ENCODE results near the gene SWAP70.
"Not testable (repeated sequence)": the region's sequence is repeated elsewhere in the genome, so short reads cannot be mapped to it uniquely, and the experiment has no call there.

Gene SWAP70

DNA sequence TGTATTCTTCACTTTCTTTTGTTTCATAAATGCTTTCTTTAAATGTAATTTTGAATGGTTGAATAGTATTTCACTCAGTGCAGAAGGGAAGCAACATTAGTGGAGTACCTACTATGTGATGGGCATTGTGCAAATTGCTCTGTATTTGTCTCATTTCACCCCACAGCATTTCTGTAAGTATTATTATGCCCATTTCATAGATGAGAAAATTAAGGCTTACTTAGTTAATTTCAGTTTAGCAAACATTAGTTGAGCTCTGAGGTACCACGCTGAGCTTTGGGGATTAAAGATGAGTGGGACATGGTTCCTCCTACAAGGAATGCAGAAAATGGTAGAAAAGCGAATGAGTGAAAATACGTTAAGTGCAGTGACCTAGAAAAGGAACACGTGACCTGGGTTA, 58.1 kb downstream of the SWAP70 start:
- DNase-seq (ENCODE audit: low read depth in 3 of 3), result no peak

DNA sequence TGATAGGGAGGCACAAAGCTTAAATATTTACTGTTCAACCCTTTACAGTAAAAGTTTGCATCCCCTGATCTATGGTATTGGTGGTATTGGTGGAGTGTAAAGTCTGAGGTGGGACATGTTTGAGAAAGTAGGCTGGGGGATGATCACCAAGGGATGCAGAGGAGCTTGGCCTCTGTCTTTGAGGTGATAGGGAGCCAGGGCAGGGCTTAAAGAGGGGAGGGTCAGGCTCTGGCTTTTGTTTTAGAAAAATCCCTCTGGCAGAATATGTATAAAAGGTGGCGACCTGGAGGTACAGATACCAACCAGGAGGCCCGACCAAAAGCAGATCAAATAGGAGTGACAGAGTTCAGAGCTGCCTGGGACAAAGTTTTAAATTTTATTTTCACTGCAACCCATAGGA, 59.0 kb downstream of the SWAP70 start:
- no peak for DNase-seq (ENCODE audit: low read depth in 3 of 3)

DNA sequence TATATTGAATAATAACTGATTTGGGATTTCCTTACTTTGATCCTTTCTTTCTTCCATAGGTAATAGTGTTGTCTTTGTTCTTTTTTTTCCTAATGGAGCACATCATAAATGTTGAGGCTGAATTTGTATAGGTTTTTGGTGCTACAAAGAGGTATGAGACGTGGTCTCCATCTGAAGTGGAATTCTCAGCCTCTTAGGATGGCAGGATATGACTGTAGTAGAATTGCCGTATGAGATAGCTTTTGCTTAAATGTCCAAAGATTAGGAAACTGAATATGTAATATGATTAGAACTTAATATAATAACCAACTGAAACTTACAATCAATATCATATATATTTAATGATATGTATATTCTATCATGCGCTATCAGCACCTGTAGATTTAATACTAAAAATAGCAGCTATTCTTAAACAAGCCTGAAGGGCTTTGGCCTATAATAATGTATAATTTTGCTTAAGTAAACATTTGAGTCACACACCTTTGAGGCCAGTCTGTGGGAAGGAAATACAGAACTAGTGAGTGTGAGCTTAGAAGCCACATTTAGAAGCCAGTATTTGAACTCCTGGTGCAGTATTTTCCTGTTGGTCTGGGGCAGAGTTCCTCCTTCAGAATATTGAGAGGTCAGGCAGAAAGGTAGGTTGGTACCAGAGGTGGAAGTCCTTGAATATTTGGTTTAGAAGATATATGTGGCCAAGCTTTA, 62.6 kb downstream of the SWAP70 start:
- DNase-seq (ENCODE audit: low read depth in 3 of 3), result no peak

DNA sequence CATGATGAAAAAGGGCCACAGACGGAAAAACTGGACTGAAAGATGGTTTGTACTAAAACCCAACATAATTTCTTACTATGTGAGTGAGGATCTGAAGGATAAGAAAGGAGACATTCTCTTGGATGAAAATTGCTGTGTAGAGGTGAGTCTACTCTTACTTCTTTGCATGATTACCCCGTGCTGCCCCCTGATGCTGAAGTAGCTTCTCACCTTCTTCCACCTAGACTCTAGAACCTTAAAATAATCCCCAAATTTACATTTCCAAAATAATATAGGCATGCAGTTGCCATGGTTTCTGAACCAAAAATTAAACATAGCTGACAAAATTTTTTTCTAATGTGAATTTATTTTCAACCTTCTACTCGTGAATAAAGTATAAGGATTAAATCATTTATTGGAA, 64.2 kb downstream of the SWAP70 start:
- DNase-seq (ENCODE audit: low read depth in 3 of 3), result no peak

DNA sequence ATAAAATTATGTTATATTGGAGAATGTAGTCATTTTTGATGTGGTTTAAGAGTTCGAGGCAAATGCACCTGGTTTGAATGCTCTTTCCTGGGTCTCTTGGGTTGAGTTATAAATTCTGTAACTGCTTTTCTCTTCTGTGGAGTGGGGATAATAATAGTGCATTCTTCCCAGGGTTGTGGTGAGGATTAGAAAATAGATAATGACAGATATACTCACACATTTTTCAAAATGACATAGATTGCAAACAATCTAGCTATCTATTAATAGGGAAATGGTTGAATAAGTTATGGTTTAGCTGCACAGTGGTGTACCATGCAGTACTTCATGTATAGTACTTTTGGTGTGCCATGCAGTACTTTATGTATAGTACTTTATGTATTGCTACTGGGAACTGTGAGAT, 67.4 kb downstream of the SWAP70 start:
- DNase-seq (ENCODE audit: low read depth in 3 of 3), result no peak

DNA sequence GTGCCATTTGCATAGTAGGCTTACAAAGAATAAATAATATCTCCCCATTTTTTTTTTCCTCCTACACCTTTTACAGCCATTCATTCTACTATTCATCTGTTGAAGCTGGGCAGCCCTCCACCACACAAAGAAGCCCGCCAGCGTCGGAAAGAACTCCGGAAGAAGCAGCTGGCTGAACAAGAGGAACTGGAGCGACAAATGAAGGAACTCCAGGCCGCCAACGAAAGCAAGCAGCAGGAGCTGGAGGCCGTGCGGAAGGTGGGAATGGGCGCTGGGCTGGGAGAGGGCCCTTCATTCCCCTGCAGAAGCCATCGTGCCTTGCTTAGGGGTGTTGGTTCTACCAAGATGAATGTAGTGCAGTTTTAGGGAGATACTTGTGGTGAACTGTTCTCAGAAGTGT, 68.6 kb downstream of the SWAP70 start:
- DNase-seq (ENCODE audit: low read depth in 3 of 3), result no peak

DNA sequence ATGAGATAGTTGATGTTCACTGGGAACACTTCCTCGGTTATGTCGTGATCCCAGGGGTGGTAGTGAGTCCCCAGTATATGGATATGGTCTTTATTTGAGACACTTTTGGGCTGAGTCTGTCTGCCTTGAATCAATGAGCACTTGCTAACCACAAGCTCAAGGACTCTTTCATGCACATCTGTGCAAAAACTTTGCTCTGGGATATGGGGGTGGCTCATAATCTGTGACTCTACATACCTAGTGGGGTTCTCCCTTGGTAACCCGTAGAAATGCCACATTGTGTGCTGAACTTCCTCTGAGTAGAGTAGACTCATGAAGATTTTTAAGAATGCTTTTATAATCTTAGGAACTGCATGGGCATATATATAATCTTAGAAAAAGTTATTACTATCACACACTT, 69.3 kb downstream of the SWAP70 start:
- no peak for DNase-seq (ENCODE audit: low read depth in 3 of 3)

DNA sequence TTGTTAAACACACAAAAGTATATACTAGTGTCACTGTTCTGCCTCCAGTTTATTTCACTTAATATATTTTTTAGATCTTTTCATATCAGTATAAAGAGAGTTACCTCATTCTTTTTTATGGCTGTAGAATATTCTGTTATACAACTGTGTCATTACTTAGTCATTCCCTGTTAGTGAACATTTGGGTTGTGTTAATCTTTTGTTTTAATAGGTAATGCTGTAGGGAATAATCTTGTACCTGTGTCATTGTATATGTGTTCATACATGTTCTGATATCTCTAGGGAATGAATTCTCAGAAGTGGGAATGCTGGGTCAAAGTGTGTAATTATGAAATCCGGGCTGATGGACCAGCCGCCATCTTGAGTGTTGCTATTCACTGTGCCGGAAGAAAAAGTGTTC, 71.4 kb downstream of the SWAP70 start:
- no peak for DNase-seq (ENCODE audit: low read depth in 3 of 3)

DNA sequence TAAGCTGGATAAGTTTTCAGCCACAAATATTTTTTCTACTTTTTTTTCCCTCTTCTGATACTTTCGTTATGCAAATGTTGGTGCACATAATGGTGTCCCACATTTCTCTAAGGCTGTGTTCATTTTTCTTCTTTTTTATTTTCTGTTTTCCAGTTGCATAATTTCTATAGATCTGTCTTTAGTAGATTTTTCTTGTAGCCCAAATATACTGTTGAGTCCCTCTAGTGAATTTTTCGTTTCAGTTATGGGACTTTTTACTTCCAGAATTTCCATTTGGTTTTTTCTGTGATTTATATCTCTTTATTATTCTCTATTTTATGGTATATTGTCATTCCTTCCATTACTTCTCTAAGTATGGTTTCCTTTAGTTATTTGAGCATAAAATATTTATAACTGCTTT, 72.0 kb downstream of the SWAP70 start:
- no peak for DNase-seq (ENCODE audit: low read depth in 3 of 3)

DNA sequence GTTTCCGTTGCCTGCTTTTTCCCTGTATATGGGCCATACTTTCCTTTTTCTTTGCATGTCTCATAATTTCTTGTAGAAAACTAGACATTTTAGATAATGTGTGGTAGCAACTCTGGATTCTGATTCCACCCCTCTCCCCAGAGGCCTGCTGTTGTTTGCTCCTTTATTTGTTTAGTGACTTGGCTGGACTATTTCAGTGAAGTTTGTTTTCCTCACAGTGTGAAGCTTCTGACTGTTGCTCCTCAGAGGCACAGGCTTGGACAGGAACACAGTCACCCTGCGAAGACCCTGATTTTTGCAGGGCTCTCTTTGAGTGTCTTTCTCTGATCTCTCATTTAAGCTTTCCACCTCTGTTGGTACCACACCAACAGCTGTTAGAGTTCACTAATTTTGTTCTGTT, 72.5 kb downstream of the SWAP70 start:
- no peak for DNase-seq (ENCODE audit: low read depth in 3 of 3)

DNA sequence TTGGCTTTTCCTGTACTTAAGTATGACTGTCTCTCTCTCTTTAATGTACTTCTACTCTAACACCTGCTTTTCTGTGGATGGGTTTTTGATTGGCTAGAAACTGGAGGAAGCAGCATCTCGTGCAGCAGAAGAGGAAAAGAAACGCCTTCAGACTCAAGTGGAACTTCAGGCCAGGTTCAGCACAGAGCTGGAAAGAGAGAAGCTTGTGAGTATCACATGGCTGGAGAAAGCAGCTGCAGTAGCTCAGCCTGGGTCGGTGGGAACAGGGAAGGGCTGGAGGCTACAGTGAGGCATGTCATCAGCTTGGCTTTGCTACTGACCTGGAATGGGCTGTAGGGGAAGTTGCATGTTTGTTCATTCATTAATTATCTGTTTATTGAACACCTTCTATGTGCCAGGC, 74.2 kb downstream of the SWAP70 start:
- DNase-seq (ENCODE audit: low read depth in 3 of 3), result no peak

DNA sequence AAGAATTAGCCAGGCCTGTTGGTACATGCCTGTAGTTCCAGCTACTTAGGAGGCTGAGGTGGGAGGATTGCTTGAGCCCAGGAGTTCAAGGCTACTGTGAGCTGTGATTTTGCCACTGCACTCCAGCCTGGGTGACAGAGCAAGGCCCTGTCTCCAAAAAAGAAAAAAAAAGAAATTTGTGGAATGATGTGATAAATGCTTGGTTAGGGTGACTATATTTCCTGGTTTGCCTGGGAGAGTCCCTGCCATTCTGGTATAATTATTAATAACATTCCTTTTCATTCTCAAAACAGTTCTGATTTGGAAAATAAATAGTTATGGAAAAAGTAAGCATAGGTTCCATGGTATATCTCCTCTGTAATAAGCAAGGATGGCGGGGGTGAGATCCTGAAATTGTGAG, 74.8 kb downstream of the SWAP70 start:
- DNase-seq (ENCODE audit: low read depth in 3 of 3), result no peak

DNA sequence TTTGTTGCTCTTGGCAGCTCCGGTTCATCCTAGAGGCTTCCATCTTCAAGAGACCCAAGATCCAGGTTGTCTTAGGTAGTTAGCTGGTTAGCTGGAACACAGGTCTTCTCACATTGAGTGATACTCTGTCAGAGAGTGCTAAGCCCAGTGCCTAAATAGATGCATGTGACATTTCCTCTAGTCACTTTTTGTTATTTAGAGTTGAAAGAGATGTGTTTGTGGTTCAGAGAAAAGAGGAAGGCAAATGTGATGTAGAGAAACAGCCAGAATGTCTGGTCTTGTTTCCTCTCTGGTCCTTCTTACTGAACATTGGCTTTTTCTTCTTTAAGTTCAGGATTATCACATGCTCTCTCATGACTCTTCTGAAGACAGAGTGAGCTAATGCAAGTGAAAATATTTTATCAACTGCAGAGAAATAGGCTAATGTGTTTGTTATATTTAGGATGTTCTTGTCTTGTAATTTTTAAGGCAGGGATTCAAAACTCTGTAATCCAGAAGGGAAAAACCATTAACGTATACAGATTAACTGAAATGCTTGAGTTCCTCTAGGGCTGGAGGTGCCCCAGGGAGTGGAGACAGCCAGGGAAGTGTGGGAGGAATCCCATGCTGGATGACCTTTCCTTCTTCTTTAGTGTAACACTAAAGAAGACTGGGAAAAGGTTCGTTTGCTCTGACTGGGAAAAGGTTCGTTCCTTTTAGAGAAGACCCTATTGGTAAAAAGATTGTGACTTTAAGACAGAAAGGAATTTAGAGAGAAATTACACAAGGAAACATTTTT, 75.4 kb downstream of the SWAP70 start:
- DNase-seq (ENCODE audit: low read depth in 3 of 3), result no peak

DNA sequence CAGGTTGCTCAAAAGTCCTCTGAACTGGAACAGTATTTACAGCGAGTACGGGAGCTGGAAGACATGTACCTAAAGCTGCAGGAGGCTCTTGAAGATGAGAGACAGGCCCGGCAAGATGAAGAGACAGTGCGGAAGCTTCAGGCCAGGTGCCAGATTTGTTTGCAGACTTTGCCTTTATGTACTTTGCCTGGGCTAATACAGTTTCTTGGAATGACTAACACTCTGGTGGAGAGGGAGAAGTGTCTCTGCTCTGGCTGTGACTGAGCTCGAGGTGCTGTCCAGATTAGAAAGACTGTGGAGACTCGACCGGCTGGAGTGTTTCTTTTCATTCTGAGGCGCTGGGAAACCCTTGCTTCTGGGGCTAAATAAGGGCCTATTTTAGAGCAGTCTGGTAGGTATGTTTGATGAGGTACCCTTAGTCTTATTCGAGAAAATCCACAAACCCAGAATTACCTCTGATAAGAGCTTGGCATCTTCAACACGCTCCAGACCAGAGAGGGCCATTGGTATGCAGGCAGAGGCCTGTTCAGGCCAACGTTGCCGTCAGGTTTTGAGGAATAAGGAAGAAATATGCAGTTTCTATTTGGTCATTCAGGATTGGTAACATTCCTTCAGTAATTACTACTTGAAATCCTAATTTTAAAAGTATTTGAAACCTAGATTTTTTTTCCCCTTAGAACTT, 76.5 kb downstream of the SWAP70 start:
- DNase-seq (ENCODE audit: low read depth in 3 of 3), result no peak

DNA sequence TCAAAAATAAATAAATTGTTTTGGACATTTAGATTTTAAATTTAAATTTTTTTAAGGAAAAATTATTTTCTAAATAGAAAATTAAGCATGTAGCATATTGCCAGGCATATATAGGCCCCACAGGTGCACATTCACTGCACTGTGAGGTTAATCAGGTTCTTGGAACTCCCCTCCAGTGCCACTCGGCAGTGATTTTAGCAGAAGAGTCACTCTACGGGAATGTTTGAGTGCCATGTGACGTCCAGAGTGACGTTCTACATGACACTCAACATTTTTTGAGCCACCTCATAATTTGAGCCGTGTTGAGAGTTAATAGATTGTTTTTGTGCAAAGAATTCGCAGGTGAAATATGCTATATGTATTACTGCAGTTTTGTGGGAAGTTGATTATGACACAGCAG, 77.4 kb downstream of the SWAP70 start:
- no peak for DNase-seq (ENCODE audit: low read depth in 3 of 3)

DNA sequence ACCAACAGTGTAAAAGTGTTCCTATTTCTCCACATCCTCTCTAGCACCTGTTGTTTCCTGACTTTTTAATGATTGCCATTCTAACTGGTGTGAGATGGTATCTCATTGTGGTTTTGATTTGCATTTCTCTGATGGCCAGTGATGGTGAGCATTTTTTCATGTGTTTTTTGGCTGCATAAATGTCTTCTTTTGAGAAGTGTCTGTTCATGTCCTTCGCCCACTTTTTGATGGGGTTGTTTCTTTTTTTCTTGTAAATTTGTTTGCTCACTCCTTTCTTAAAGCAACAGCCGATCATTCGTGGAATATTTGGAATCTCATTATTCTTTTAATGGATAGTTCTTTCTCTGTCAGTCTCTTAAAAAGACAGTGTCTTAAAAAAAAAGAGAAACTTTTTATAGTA, 79.6 kb downstream of the SWAP70 start:
- DNase-seq (ENCODE audit: low read depth in 3 of 3), result not testable (repeated sequence)

DNA sequence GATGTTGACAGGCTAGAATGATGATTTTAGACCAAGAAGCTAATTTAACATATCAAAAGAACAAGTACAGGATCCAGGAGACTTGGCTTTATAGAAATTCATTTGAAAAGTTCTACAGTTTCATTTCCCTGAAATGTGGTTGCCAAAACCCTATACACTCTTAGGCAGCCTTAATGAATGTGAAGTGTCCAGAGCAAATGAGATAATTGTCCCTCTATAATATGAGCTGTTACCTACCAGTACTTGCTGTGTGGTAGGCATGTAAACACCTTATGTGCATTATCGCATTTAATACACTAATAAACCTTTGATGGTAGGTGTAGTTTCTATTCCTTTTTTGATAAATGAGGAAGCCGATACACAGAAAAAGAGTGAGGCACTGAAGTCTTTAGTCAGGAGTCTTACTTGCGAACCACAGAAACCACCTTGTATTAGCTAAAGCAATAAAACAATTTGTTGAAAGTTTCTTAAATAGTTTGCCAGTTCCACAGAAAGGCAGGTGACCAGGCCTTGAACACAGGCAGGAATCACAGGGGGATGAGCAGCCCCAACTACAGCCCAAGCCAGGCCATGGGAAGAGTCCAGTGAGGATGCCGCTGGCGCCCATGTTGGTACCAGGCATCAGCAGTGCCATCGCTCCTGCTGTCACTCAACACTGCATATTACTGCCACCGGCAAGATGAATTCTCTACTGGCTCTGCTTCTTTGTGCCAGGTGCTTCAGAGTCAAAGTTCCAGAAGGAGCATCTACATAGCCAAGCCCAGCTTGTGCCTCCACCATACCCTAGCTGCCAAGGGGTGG, 81.7 kb downstream of the SWAP70 start:
- DNase-seq (ENCODE audit: low read depth in 3 of 3), result no peak

DNA sequence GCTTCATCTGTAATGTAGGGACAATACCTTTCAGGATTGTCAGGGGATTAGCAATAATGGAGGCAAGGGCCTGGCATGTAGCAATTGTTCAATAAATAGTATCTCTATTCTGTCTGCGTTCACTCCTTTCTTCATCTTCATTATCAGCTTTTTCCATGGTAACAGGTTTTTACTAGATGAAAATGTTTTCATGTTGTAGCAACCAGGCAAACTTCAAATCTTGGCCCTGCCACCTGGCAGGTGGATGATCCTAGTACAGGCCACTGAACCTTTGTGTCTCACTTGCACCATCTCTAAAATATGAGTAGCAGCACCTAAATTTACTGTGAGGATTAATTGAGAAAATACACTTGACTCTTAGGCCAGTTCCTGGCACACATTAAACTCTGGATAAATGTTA, 83.4 kb downstream of the SWAP70 start:
- no peak for DNase-seq (ENCODE audit: low read depth in 3 of 3)

DNA sequence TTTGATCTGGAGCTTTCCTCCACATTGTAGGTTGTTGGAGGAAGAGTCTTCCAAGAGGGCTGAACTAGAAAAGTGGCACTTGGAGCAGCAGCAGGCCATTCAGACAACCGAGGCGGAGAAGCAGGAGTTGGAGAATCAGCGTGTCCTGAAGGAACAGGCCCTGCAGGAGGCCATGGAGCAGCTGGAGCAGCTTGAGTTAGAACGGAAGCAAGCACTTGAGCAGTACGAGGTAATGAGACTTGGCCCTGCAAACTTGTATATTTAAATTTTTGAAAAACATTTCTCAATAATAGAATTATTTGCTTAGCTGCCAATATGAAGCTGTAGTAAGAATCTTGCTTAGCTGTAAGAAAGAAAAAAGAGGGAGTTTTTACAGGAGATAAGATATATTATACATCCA, 84.0 kb downstream of the SWAP70 start:
- DNase-seq (ENCODE audit: low read depth in 3 of 3), result no peak

DNA sequence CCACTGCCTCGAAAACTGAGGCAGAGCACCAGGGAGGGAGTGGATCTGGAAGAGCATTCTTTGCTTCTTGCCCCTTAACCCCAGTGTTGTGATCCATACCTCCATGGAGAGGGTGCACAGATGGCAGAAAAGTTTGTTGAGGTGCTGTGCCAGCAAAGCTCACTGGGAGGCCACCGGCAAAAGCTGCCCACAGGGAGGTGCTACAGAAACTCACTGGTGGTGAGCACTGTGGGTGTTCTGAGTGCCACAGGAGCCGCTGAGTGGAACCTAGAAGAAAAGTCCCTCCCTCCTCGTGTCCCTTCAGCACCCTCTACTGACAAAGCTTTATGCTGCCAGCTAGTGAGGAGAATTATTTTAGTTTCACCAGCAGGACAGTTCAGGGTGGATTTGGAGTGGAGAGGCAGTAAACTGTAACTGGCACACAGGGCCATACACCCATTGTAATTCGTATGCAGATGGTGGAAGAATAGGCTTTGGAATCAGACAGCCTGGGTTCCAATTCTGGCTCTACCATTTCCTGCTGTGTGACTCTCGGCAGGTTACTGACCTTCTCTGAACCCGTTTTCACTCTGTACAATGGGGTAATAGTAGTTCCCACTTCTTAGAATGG, 84.6 kb downstream of the SWAP70 start:
- DNase-seq (ENCODE audit: low read depth in 3 of 3), result peak; percentile 19 to 55 (median 22)

DNA sequence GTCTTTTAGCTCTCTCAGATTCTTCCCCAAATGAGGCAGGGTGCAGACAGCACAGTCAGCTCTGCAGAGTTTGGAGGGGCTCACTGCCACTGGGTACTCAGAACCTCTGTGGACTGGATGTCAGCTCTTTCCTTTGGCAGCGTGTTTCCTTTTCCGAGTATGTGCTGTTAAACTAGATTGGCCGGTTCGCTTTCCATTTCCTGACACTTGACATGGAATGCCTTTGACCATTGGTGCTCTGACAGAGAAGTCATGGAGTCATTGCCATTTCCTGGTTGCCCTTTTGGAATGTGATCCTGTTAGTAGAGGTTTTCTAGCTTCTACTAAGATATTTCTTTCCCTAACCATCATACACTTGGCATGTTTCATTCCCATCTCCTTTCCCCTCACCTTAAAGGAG, 86.7 kb downstream of the SWAP70 start:
- DNase-seq (ENCODE audit: low read depth in 3 of 3), result no peak

DNA sequence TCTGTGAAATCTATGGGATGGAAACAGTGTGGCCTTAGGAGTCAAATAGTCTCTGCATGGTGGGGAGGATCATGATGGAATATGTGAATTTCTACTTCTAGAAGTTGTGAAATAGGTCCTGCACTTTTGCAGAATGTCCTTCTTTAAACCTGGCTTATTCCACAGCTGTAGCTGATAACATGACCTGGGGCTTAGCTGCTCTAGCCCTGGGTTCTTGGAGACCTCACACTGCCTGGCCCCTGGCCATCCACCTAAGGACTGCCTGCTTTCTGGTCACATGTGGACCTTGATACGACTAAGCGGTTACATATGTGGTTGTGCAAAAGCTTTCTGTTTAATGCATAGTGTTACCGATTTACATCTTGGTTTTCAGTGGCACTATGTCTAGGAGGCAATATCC, 88.2 kb downstream of the SWAP70 start:
- DNase-seq (ENCODE audit: low read depth in 3 of 3), result no peak
